Uterus (tissue), 2 donors: ENCODE results near the gene TCF12.

Source experiments
- CTCF ChIP-seq, 4 experiments: fragments of 200-600 bp in 2 of 4; fragments of 450-650 bp in 2 of 4; sonication (generic) in 2 of 4; IDR thresholded peaks; one replicate each; pipeline ENCODE4 v1.5.1; 2016 to 2019; ENCODE audit warnings: antibody characterized with exemption in 4 of 4, mild to moderate bottlenecking in 2 of 4, moderate library complexity in 1 of 4
- POLR2A ChIP-seq, 2 donors: fragments of 450-650 bp; IDR thresholded peaks; one replicate each; pipeline ENCODE4 v1.6.1; 2016; ENCODE audit warnings: antibody characterized with exemption in 2 of 2, mild to moderate bottlenecking in 1 of 2, moderate library complexity in 1 of 2

DNA sequence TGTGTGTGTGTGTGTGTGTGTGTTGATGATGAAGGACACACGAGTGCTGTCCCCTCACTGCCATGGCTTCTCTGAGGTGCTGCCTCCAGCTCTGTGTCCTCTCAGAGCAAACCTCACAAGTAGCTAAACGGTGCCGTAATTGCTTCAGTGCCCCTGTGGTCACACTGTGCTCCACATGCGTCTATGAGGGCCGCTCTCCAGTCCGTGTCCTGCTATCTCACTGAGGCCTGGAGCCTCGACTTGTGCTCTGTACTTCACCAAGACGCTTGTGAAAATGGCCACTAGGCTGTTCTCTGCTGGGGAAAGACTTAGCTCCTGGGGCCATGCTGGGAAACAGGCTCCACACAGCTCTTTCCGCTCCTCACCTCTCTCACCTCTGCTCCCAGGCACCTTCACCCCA is 392.4 kb downstream of the TCF12 start:
- TF ChIP-seq CTCF (IDR thresholded peaks at IDR 0.05) (no peak), POLR2A (IDR thresholded peaks at IDR 0.05) (no peak)
